Bronchial epithelial cell (primary cell): Measurements from ENCODE around the gene CROT. TPM values are rescaled to one million over a fixed set of nuclear protein-coding genes. Genes with fewer than 3 reads are reported as not detected.

Experiments used
- DNase-seq: peaks from one replicate; pipeline ENCODE4 v3.0.0-alpha.2; 2010; ENCODE audit warnings: low read depth
- FAIRE-seq: peaks from 2 replicates; lab custom pipeline; 2011; peaks lifted over from hg19 to GRCh38; lab: Jason Lieb, UNC
- H3K27me3 ChIP-seq: 2 replicates; pipeline ENCODE4 v1.5.1; 2011; ENCODE audit warnings: low read length; ENCODE audit not compliant: control insufficient read depth, insufficient read depth
- H3K36me3 ChIP-seq: 2 replicates; pipeline ENCODE4 v1.5.1; 2011; ENCODE audit warnings: low read length; ENCODE audit not compliant: control insufficient read depth, insufficient read depth
- H3K4me3 ChIP-seq: 2 replicates; pipeline ENCODE4 v1.5.1; 2011; ENCODE audit warnings: mild to moderate bottlenecking, low read depth, low read length, control low read depth
- total RNA-seq: library from RNA; depleted of rRNA; stranded (reverse); fragments of >200 nt; gene quantifications from 2 replicates; pipeline ENCODE4 v1.2.1, GENCODE V29; 2014
- TF ChIP-seq, protein P1 (sequence below): IDR thresholded peaks from 2 replicates; pipeline ENCODE4 v1.5.1; 2011; ENCODE audit warnings: mild to moderate bottlenecking, moderate library complexity, low read length, control low read depth, inconsistent platforms; ENCODE audit not compliant: insufficient read depth, severe bottlenecking

Gene CROT
- total RNA-seq, 1 donor from 2014 or later, result 12.9 TPM

DNA sequence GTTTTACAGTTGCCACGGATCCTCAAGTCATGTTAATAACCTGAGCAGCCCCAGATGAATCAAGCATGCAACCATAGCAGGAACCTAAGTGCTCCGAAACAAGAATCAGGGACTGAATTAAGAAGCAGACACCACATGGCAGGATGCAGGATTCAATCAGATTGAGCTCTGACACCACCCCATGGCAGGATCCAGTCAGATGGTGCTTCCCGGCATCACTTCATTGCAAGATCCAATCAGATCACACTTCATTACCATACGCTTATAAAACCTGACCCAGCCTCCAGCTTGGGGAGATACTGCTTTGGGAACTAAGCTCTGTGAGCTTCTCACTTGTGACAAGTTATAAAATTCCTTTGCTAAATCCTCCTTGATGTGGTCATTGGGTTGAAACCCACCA lies 74.7 kb downstream of the CROT start:
- TF ChIP-seq, protein P1, sequence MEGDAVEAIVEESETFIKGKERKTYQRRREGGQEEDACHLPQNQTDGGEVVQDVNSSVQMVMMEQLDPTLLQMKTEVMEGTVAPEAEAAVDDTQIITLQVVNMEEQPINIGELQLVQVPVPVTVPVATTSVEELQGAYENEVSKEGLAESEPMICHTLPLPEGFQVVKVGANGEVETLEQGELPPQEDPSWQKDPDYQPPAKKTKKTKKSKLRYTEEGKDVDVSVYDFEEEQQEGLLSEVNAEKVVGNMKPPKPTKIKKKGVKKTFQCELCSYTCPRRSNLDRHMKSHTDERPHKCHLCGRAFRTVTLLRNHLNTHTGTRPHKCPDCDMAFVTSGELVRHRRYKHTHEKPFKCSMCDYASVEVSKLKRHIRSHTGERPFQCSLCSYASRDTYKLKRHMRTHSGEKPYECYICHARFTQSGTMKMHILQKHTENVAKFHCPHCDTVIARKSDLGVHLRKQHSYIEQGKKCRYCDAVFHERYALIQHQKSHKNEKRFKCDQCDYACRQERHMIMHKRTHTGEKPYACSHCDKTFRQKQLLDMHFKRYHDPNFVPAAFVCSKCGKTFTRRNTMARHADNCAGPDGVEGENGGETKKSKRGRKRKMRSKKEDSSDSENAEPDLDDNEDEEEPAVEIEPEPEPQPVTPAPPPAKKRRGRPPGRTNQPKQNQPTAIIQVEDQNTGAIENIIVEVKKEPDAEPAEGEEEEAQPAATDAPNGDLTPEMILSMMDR, result no peak
- no peaks in the 10 kb centered on the region for H3K36me3 ChIP-seq
- FAIRE-seq (peak; percentile 90), DNase-seq (no peak)
- no peaks in the 10 kb centered on the region for H3K27me3 ChIP-seq
- no peak overlapping the region for H3K4me3 ChIP-seq

DNA sequence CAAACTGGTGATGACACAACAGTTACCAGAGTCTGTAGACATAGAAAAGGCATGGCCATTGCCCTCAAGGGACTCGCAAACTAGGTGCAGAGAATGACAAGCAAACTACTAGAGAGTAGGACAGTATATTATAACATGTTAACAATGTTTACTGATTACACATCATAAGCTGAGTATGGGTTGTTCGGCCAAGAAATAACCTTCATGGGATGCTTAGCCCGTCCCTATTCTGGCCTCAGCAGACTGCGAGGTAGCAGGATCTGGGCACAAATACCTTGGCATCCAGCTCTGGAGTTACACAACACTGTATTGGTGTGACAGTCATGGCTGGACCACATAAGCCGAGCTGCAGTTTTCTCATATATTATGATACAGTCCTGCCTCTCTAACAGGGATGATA lies 78.6 kb downstream of the CROT start:
- no peak for FAIRE-seq
- Histone ChIP-seq H3K36me3 (no peaks in the 10 kb centered on the region), H3K4me3 (no peak overlapping the region), H3K27me3 (no peaks in the 10 kb centered on the region)
- DNase-seq, result no peak
- TF ChIP-seq, protein P1, result no peak

DNA sequence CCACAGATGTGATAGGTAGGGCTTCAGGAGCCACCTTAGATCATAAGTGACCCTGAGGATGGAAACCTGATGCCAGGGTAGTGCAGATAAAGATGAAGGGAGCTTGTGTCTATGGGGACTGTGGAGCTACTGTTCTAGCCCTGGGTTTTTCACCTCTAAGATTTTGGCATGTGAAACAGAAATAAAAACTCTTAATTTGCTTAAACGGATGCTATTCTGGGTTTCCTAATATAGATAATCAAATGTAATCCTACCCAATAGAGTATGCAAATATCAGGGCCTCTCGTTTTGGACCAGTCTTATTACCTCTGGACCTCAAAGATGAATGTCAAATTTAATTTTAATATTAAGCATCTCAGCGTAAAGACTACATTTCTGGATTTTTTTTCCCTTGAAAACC lies 80.7 kb downstream of the CROT start:
- peaks cover 1% of the 10 kb centered on the region for H3K27me3 ChIP-seq
- FAIRE-seq (no peak), DNase-seq (no peak)
- H3K36me3 ChIP-seq, result no peaks in the 10 kb centered on the region
- H3K4me3 ChIP-seq, result no peak overlapping the region
- TF ChIP-seq, protein P1, result no peak

DNA sequence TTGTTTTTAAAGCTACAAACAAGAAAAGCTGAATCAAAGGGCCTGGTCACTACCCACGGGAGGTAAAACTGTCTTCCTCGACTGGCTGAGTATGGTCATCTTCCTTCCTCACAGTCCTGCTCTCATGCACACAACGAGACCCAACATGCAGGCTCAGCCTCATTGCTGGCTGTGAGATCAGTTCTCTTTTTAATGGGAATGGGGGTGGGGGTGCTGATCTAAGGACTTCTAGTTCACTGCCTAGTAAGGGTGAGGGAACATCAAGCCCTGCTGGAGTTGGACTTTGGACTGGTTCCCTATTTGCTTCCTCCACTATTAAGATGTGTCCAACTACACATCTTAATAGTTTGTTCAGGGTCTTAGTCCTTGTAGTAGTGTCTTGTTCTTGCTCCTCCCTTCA lies 81.8 kb downstream of the CROT start:
- peak; percentile 41 for DNase-seq
- H3K4me3 ChIP-seq, result no peak overlapping the region
- H3K36me3 ChIP-seq, result no peaks in the 10 kb centered on the region
- no peak for FAIRE-seq
- TF ChIP-seq, protein P1, result no peak
- H3K27me3 ChIP-seq, result peaks cover 1% of the 10 kb centered on the region

DNA sequence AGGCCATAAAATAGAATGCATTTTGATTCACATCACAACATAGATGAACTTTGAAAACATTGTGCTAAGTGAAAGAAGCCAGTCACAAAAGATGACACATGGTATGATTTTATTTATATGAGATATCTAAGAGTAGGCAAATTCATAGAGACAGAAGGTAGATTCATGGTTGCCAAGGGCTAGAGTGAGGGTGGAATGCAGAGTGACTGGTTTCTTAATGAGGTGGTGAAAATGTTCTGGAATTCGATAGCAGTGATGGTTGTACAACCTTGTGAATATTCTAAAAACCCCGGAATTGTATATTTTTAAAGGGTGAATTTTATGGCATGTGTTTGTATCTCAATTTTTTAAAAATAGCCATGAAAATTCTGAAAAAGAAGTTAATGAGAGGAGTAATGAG lies 87.1 kb downstream of the CROT start:
- no peak for DNase-seq

DNA sequence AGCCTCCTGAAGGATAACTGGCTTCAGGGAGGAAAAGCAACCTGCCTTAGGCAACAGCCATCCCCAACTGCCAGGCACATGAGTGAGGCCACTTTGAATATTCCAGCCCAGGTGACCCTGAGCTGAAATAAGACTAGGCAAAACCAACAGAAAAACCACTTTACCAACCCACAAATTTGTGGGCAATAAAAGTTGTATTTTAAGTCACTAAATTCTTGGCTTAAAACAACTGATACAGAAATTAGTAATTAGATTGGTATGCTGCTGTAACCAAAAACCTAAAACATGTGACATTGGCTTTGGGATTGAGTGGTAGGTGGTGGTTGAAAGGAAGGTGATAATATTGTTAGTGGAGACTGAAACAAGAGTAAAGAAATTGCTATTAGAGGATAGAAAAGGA lies 90.1 kb downstream of the CROT start:
- Histone ChIP-seq H3K36me3 (no peaks in the 10 kb centered on the region), H3K4me3 (no peak overlapping the region), H3K27me3 (no peaks in the 10 kb centered on the region)
- TF ChIP-seq, protein P1, result no peak
- DNase-seq (peak; percentile 35), FAIRE-seq (no peak)

More for the DNA sequence above, 87.1 kb downstream of the CROT start:
- no peaks in the 10 kb centered on the region for H3K36me3 ChIP-seq
- TF ChIP-seq, protein P1, result no peak
- no peak for FAIRE-seq
- peaks cover 1% of the 10 kb centered on the region for H3K27me3 ChIP-seq
- no peak overlapping the region for H3K4me3 ChIP-seq
